Trophoblast cell (in vitro differentiated cells and primary cell): ENCODE results near the gene KLRC3.
"Not testable (repeated sequence)": the region's sequence is repeated elsewhere in the genome, so short reads cannot be mapped to it uniquely, and the experiment has no call there.

ENCODE experiments used
- DNase-seq, 2 donors: peaks; one replicate each; pipeline ENCODE4 v3.0.0-alpha.2; 2016
- H2AFZ ChIP-seq: 2 replicates; pipeline ENCODE4 v1.6.1; 2013; ENCODE audit warnings: low read length, moderate library complexity, mild to moderate bottlenecking; ENCODE audit not compliant: insufficient read depth, poor library complexity
- H2AK5ac ChIP-seq: 2 replicates; pipeline ENCODE4 v1.6.1; 2013; ENCODE audit warnings: mild to moderate bottlenecking, low read length
- H2BK120ac ChIP-seq: 2 replicates; pipeline ENCODE4 v1.6.1; 2013; ENCODE audit warnings: low read length, mild to moderate bottlenecking, moderate library complexity; ENCODE audit not compliant: insufficient read depth, poor library complexity
- H2BK12ac ChIP-seq: 2 replicates; pipeline ENCODE4 v1.6.1; 2013; ENCODE audit warnings: mild to moderate bottlenecking, low read length, moderate library complexity
- H2BK5ac ChIP-seq: 2 replicates; pipeline ENCODE4 v1.6.1; 2013; ENCODE audit warnings: low read length, low read depth, moderate library complexity, mild to moderate bottlenecking; ENCODE audit not compliant: poor library complexity
- H3K14ac ChIP-seq: 2 replicates; pipeline ENCODE4 v1.6.1; 2013; ENCODE audit warnings: mild to moderate bottlenecking, low read length
- H3K18ac ChIP-seq: 2 replicates; pipeline ENCODE4 v1.6.1; 2013; ENCODE audit warnings: mild to moderate bottlenecking, low read length
- H3K23ac ChIP-seq: 2 replicates; pipeline ENCODE4 v1.6.1; 2013; ENCODE audit warnings: low read length
- H3K27ac ChIP-seq: 2 replicates; pipeline ENCODE4 v1.5.1; 2013; ENCODE audit warnings: low read depth, mild to moderate bottlenecking, inconsistent platforms, low read length, moderate library complexity
- H3K27me3 ChIP-seq: 2 replicates; pipeline ENCODE4 v1.6.1; 2013; ENCODE audit warnings: inconsistent platforms, mild to moderate bottlenecking, low read length, moderate library complexity; ENCODE audit not compliant: insufficient read depth
- H3K36me3 ChIP-seq, 2 experiments: 1 replicate in 1 of 2; 2 replicates in 1 of 2; pipeline ENCODE4 v1.6.1; 2013; ENCODE audit warnings: low read length in 2 of 2, mild to moderate bottlenecking in 2 of 2, moderate library complexity in 1 of 2; ENCODE audit not compliant: insufficient read depth in 2 of 2, control insufficient read depth in 1 of 2
- H3K4ac ChIP-seq: 2 replicates; pipeline ENCODE4 v1.6.1; 2013; ENCODE audit warnings: low read depth, mild to moderate bottlenecking, low read length, moderate library complexity
- H3K4me1 ChIP-seq, 2 experiments: 1 replicate in 1 of 2; 2 replicates in 1 of 2; pipeline ENCODE4 v1.6.1; 2013; ENCODE audit warnings: low read length in 2 of 2, mild to moderate bottlenecking in 2 of 2, moderate library complexity in 1 of 2; ENCODE audit not compliant: insufficient read depth in 2 of 2, control insufficient read depth in 1 of 2
- H3K4me2 ChIP-seq: 2 replicates; pipeline ENCODE4 v1.6.1; 2013; ENCODE audit warnings: inconsistent platforms, mild to moderate bottlenecking, low read length, moderate library complexity
- H3K4me3 ChIP-seq: 2 replicates; pipeline ENCODE4 v1.5.1; 2013; ENCODE audit warnings: mild to moderate bottlenecking, low read depth, low read length, inconsistent platforms
- H3K79me1 ChIP-seq: one replicate; pipeline ENCODE4 v1.6.1; 2013; ENCODE audit warnings: low read length
- H3K79me2 ChIP-seq: 2 replicates; pipeline ENCODE4 v1.6.1; 2013; ENCODE audit warnings: low read length, mild to moderate bottlenecking; ENCODE audit not compliant: control insufficient read depth, insufficient read depth, poor library complexity
- H3K9ac ChIP-seq: 2 replicates; pipeline ENCODE4 v1.6.1; 2013; ENCODE audit warnings: mild to moderate bottlenecking, low read length
- H3K9me3 ChIP-seq: 2 replicates; pipeline ENCODE4 v1.6.1; 2013; ENCODE audit warnings: low read depth, mild to moderate bottlenecking, control low read depth, inconsistent platforms, low read length; ENCODE audit not compliant: insufficient read depth
- H4K12ac ChIP-seq: 2 replicates; pipeline ENCODE4 v1.6.1; 2013; ENCODE audit warnings: low read depth, mild to moderate bottlenecking, low read length, moderate library complexity
- H4K8ac ChIP-seq: 2 replicates; pipeline ENCODE4 v1.6.1; 2013; ENCODE audit warnings: low read depth, mild to moderate bottlenecking, low read length, moderate library complexity
- H4K91ac ChIP-seq: one replicate; pipeline ENCODE4 v1.6.1; 2013; ENCODE audit warnings: low read depth, mild to moderate bottlenecking, low read length, moderate library complexity
- WGBS: extraction: QIAGEN DNeasy Blood & Tissue Kit; methylation state at CpG from one replicate; pipeline ENCODE4 v1.1.7; 2013; ENCODE audit warnings: missing lambda C conversion rate; ENCODE audit not compliant: insufficient read length, insufficient coverage; ENCODE audit errors: extremely low coverage; 5-methylcytosine and 5-hydroxymethylcytosine counted together

Gene KLRC3

DNA sequence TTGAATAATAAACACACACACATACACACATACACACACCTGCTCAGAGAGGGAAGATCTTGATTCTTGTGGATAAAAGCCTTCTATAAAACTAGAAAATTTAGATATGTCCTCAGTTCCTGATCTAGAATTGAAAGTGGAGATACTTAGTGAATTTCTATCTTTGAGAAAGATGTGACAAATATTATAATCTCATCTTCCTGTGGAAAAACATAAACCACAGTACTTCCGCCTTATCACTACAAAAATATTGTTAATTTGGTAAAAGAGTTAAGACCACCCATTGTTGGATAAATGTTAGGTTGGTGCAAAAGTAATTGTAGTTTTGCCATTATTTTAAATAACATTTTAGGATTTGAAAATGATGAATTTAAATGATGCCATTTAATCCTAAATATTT lies 30.5 kb downstream of the KLRC3 start, which contains the start of gene KLRK1:
TSS of gene KLRK1 (minus strand) at position 138 of the 400 bp plus-strand sequence. CDS start 1,231 bp downstream, outside the sequence.
- H3K18ac ChIP-seq: no peak within 1 kb of the TSS
- no peak within 1 kb of the TSS for H2AK5ac ChIP-seq
- H3K27ac ChIP-seq: no peak within 1 kb of the TSS
- no peaks in the 10 kb centered on the region for H3K36me3 ChIP-seq
- no peak within 1 kb of the TSS for H4K12ac ChIP-seq
- H3K14ac ChIP-seq: no peak within 1 kb of the TSS
- H3K9me3 ChIP-seq: no peaks in the 10 kb centered on the region
- H2BK12ac ChIP-seq: no peak within 1 kb of the TSS
- no peak within 1 kb of the TSS for H4K91ac ChIP-seq
- H3K4ac ChIP-seq: no peak within 1 kb of the TSS
- H3K4me3 ChIP-seq: no peak within 1 kb of the TSS
- no peak within 1 kb of the TSS for H2BK5ac ChIP-seq
- H3K27me3 ChIP-seq: no peaks in the 10 kb centered on the region
- H3K4me2 ChIP-seq: no peak within 1 kb of the TSS
- no peak within 1 kb of the TSS for H2AFZ ChIP-seq
- no CpG with 5 or more reads among the region's 1 CpG for WGBS
- H4K8ac ChIP-seq: no peak within 1 kb of the TSS
- no peak within 1 kb of the TSS for H2BK120ac ChIP-seq
- H3K79me2 ChIP-seq: no peaks in the 10 kb centered on the region
- H3K79me1 ChIP-seq: peaks cover 3% of the 10 kb centered on the region
- H3K9ac ChIP-seq: no peak within 1 kb of the TSS
- H3K23ac ChIP-seq: no peak within 1 kb of the TSS
- H3K4me1 ChIP-seq: peaks cover 0 to 3% of the 10 kb centered on the region in 2 experiments
- DNase-seq: no peak

DNA sequence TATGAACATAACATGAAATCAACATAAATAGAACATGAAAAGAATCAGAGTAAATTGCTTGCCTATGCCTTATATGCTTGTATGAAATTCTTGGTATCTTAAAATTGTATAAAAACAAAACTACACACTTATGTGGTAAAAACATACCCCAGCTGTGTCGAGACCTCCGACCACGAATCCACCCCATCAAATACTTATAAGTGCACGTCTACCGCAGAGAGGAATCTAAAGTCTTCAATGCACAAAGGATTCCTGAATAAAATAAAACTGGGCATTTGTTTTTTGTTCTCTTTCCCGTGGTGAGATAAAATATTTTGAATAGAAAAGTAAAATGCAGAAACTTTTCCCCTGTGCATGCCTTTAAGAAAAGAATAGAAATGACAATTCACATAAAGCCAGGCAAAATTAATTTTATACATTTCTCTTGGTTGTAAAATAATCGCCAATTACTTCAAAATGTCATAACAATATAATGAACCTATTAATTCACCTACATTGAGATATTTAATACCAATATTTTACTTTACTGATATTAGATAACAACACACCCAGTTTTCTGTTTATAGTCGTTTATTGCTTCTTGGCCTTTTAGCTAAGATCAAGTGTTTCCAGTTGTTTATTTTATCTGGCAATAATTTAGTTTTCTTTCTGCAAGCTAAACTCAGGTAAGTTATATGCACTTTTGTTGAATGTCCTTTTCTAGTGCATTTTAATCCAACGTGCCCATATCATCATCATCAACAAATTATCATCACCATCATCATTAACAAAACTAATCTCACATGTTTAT lies 31.6 kb downstream of the KLRC3 start:
- DNase-seq: no peak
- Histone ChIP-seq H3K79me2 (no peaks in the 10 kb centered on the region), H3K9me3 (no peaks in the 10 kb centered on the region), H3K4me2 (no peak overlapping the region), H2AK5ac (no peak overlapping the region), H4K8ac (no peak overlapping the region), H2BK120ac (no peak overlapping the region), H2BK5ac (no peak overlapping the region), H3K18ac (no peak overlapping the region), H3K14ac (no peak overlapping the region), H2BK12ac (no peak overlapping the region), H3K9ac (no peak overlapping the region), H3K36me3 (no peaks in the 10 kb centered on the region), H3K27ac (no peak overlapping the region), H4K12ac (no peak overlapping the region), H3K27me3 (no peaks in the 10 kb centered on the region), H3K4ac (no peak overlapping the region), H3K4me1 (no peaks in the 10 kb centered on the region), H3K79me1 (no peaks in the 10 kb centered on the region), H2AFZ (no peak overlapping the region), H4K91ac (no peak overlapping the region), H3K23ac (no peak overlapping the region), H3K4me3 (no peak overlapping the region)
- 100% methylated on average over 1 of the region's 9 CpGs for WGBS

GRCh38 chr12:10387498-10387897 lies 32.9 kb downstream of the KLRC3 start:
- H3K27me3 ChIP-seq, H3K9ac ChIP-seq: not testable (repeated sequence)

DNA sequence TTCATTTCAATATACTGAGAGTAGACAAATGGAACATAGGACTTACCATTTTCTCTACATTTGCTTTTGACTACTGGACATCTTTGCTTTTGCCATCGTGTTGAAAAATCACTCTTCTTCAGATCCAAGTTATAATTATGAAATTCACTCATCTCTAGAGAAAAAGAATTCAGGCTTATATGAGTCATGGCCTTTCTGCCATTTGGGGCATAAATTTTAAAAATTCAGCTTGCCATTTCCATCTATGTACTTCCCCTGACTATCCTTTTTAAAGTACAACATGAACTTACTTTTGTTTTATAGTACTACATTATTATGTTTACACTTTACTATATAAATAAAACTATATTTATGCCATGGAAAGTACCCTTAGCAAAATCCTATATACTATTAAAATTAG lies 33.5 kb downstream of the KLRC3 start:
- Histone ChIP-seq H3K9ac (no peak overlapping the region), H3K4me2 (no peak overlapping the region), H3K9me3 (no peaks in the 10 kb centered on the region), H4K12ac (no peak overlapping the region), H2BK120ac (no peak overlapping the region), H3K23ac (no peak overlapping the region), H3K27ac (no peak overlapping the region), H2AK5ac (no peak overlapping the region), H3K79me2 (no peaks in the 10 kb centered on the region), H3K36me3 (no peaks in the 10 kb centered on the region), H3K14ac (no peak overlapping the region), H2BK12ac (no peak overlapping the region), H3K4ac (no peak overlapping the region), H4K91ac (no peak overlapping the region), H2BK5ac (no peak overlapping the region), H4K8ac (no peak overlapping the region), H3K18ac (no peak overlapping the region), H2AFZ (no peak overlapping the region), H3K4me3 (no peak overlapping the region), H3K27me3 (no peaks in the 10 kb centered on the region), H3K4me1 (no peaks in the 10 kb centered on the region), H3K79me1 (no peaks in the 10 kb centered on the region)
- no peak for DNase-seq
- no CpG with 5 or more reads among the region's 1 CpG for WGBS

More at GRCh38 chr12:10387498-10387897, 32.9 kb downstream of the KLRC3 start:
- not testable (repeated sequence) for H3K79me1 ChIP-seq, H3K79me2 ChIP-seq, H4K8ac ChIP-seq, H3K36me3 ChIP-seq, H3K4me1 ChIP-seq, H2BK12ac ChIP-seq, H3K23ac ChIP-seq, H3K18ac ChIP-seq, H3K27ac ChIP-seq, H2BK120ac ChIP-seq, H3K4me2 ChIP-seq, H3K9me3 ChIP-seq, DNase-seq, H3K14ac ChIP-seq, H3K4ac ChIP-seq, H2BK5ac ChIP-seq, H2AK5ac ChIP-seq, H4K91ac ChIP-seq, H2AFZ ChIP-seq, H3K4me3 ChIP-seq, H4K12ac ChIP-seq
- WGBS: no CpG with 5 or more reads among the region's 6 CpGs
